HCT116 (cell line): ENCODE measurements around the gene MMP15. TPM values are rescaled to one million over a fixed set of nuclear protein-coding genes. Genes with fewer than 3 reads are reported as not detected.

Experiments used
- ATAC-seq: fragments of 200-7000 bp; cut with Tn5 transposase; 2 replicates; pipeline ENCODE4 v1.9.1; 2020; ENCODE audit warnings: mild to moderate bottlenecking, moderate library complexity
- BruUV-seq: library from RNA; stranded (reverse); fragments of 400-500 nt; replicated peaks from 2 replicates; lab custom pipeline; 2021; lab: Mats Ljungman, UMichigan
- CTCF ChIA-PET: fragments of 300-600 bp; sonication (Branson Sonifier 250); formaldehyde crosslinking; loops from one replicate; lab custom pipeline; 2021; ENCODE audit warnings: antibody characterized with exemption; lab: Charles Lee
- POLR2A ChIA-PET: fragments of 300-600, 350-600 bp; sonication (Branson Sonifier 250); formaldehyde crosslinking; loops from one replicate; lab custom pipeline; 2021; ENCODE audit warnings: antibody characterized with exemption; lab: Charles Lee
- RAD21 ChIA-PET, 2 experiments: fragments of 300-600 bp; sonication (Branson Sonifier 250); formaldehyde crosslinking; loops; one replicate each; lab custom pipeline; 2023; ENCODE audit warnings: low total read pairs in 2 of 2; ENCODE audit not compliant: uncharacterized antibody in 2 of 2, unreplicated experiment in 2 of 2, low non-redundant PET in 1 of 2; lab: Charles Lee
- DNase-seq: peaks from one replicate; pipeline ENCODE4 v3.0.0-alpha.2; 2010; ENCODE audit warnings: low read depth, low spot score
- H2AFZ ChIP-seq: fragments of 200-600 bp; shearing (Covaris generic), sonication (generic); 2 replicates; pipeline ENCODE4 v1.6.1; 2017; ENCODE audit warnings: low read depth, mixed run types, mixed read lengths, antibody characterized with exemption, low read length; ENCODE audit not compliant: poor library complexity, severe bottlenecking
- H3K27ac ChIP-seq: 2 replicates; pipeline ENCODE4 v1.5.1; 2012; ENCODE audit warnings: low read depth, low read length
- H3K27me3 ChIP-seq: fragments of 200-600 bp; sonication (generic); 2 replicates; pipeline ENCODE4 v1.6.1; 2016; ENCODE audit warnings: mixed run types, low read length, mixed read lengths; ENCODE audit not compliant: insufficient read depth
- H3K36me3 ChIP-seq, 2 experiments: fragments of 200-500 bp in 1 of 2; fragments of 200-600 bp in 1 of 2; sonication (Bioruptor generic) in 1 of 2; sonication (generic) in 1 of 2; 2 replicates each; pipeline versions ENCODE4 v1.5.1 to v1.6.1; 2014 to 2016; ENCODE audit warnings: low read length in 2 of 2, inconsistent platforms in 1 of 2, mixed read lengths in 1 of 2, mixed run types in 1 of 2; ENCODE audit not compliant: insufficient read depth in 2 of 2, control insufficient read depth in 1 of 2
- H3K4me1 ChIP-seq, 2 experiments: fragments of 200-600 bp in 1 of 2; sonication (generic) in 1 of 2; 2 replicates each; pipeline versions ENCODE4 v1.5.1 to v1.6.1; 2012 to 2017; ENCODE audit warnings: low read length in 2 of 2, inconsistent platforms in 1 of 2, mild to moderate bottlenecking in 1 of 2, mixed read lengths in 1 of 2, mixed run types in 1 of 2, moderate library complexity in 1 of 2; ENCODE audit not compliant: insufficient read depth in 2 of 2, control insufficient read depth in 1 of 2
- H3K4me2 ChIP-seq: fragments of 200-600 bp; sonication (generic); 2 replicates; pipeline ENCODE4 v1.6.1; 2017; ENCODE audit warnings: mixed run types, low read length, mixed read lengths
- H3K4me3 ChIP-seq, 2 experiments: fragments of 200-600 bp in 1 of 2; sonication (generic) in 1 of 2; replicated peaks in 1 of 2; 2 replicates each; pipeline ENCODE4 v1.5.1; 2011 to 2016; ENCODE audit warnings: low read length in 2 of 2, control low read depth in 1 of 2, low read depth in 1 of 2, mild to moderate bottlenecking in 1 of 2, mixed read lengths in 1 of 2, mixed run types in 1 of 2
- H3K79me2 ChIP-seq: fragments of 200-600 bp; sonication (generic); 2 replicates; pipeline ENCODE4 v1.6.1; 2017; ENCODE audit warnings: mild to moderate bottlenecking, mixed run types, low read length, moderate library complexity, mixed read lengths; ENCODE audit not compliant: insufficient read depth
- H3K9ac ChIP-seq: fragments of 200-600 bp; sonication (generic); 2 replicates; pipeline ENCODE4 v1.6.1; 2016; ENCODE audit warnings: low read length, mixed read lengths
- H3K9me2 ChIP-seq: fragments of 200-600 bp; sonication (generic), shearing (Covaris generic); 2 replicates; pipeline ENCODE4 v1.6.1; 2017; ENCODE audit warnings: mixed run types, mild to moderate bottlenecking, moderate library complexity; ENCODE audit not compliant: insufficient read depth
- H3K9me3 ChIP-seq, 2 experiments: fragments of 200-500 bp in 1 of 2; fragments of 200-600 bp in 1 of 2; sonication (Bioruptor generic) in 1 of 2; sonication (generic) in 1 of 2; 2 replicates each; pipeline ENCODE4 v1.6.1; 2014 to 2017; ENCODE audit warnings: low read length in 2 of 2, mixed read lengths in 2 of 2, inconsistent platforms in 1 of 2, low read depth in 1 of 2, mild to moderate bottlenecking in 1 of 2, mixed run types in 1 of 2, moderate library complexity in 1 of 2; ENCODE audit not compliant: control insufficient read depth in 1 of 2, insufficient read depth in 1 of 2
- H4K20me1 ChIP-seq: fragments of 200-600 bp; sonication (generic), shearing (Covaris generic); 2 replicates; pipeline ENCODE4 v1.6.1; 2017; ENCODE audit warnings: mixed run types, mild to moderate bottlenecking, moderate library complexity; ENCODE audit not compliant: insufficient read depth
- CBX3 ChIP-seq: IDR thresholded peaks from 2 replicates; pipeline ENCODE4 v1.6.1; 2012; ENCODE audit warnings: low read depth
- EGR1 ChIP-seq: IDR thresholded peaks from 2 replicates; pipeline ENCODE4 v1.6.1; 2012; ENCODE audit warnings: low read depth
- ELF1 ChIP-seq: IDR thresholded peaks from 2 replicates; pipeline ENCODE4 v1.6.1; 2012; ENCODE audit warnings: low read depth, borderline replicate concordance
- FOSL1 ChIP-seq: IDR thresholded peaks from 2 replicates; pipeline ENCODE4 v1.6.1; 2012; ENCODE audit warnings: low read depth
- RAD21 ChIP-seq: IDR thresholded peaks from 2 replicates; pipeline ENCODE4 v1.6.1; 2012; ENCODE audit warnings: low read depth, mild to moderate bottlenecking
- SIN3A ChIP-seq: IDR thresholded peaks from 2 replicates; pipeline ENCODE4 v1.6.1; 2012; ENCODE audit warnings: low read depth
- SRF ChIP-seq: IDR thresholded peaks from 2 replicates; pipeline ENCODE4 v1.6.1; 2012; ENCODE audit warnings: low read depth
- intact Hi-C: fragments of 100-400 bp; cut with micrococcal nuclease; formaldehyde crosslinking; loops from 2 replicates; pipeline ENCODE4 v1.10.0; 2022
- total RNA-seq: library from RNA; stranded (reverse); gene quantifications from one replicate; pipeline ENCODE4 v1.2.1, GENCODE V29; 2021; ENCODE audit not compliant: unreplicated experiment
- TF ChIP-seq, protein P1 (sequence below), 3 experiments: fragments of 200-600 bp in 1 of 3; sonication (generic) in 1 of 3; IDR thresholded peaks in 2 of 3; conservative IDR thresholded peaks in 1 of 3; 2 replicates each; pipeline ENCODE4 v1.5.1; 2012 to 2017; ENCODE audit warnings: low read depth in 2 of 3, low read length in 2 of 3, antibody characterized with exemption in 1 of 3, borderline replicate concordance in 1 of 3, control low read depth in 1 of 3, mild to moderate bottlenecking in 1 of 3, mixed read lengths in 1 of 3, mixed run types in 1 of 3, moderate library complexity in 1 of 3; ENCODE audit not compliant: insufficient read depth in 1 of 3

MMP15 gene
- total RNA-seq, 1 experiment from 2014 or later, result 38.5 TPM

- ChIA-PET CTCF (no interaction called here), POLR2A (interaction anchor here (1.5 kb wide), 1 partner anchor 11 kb away, joined by 4 read pairs; no protein-coding TSS in a partner anchor), RAD21 (no interaction called here)
- no peak overlapping the region for H2AFZ ChIP-seq
- H3K9me2 ChIP-seq, result no peaks in the 10 kb centered on the region
- intact Hi-C loops, result no loop called here
- TF ChIP-seq, protein P1, sequence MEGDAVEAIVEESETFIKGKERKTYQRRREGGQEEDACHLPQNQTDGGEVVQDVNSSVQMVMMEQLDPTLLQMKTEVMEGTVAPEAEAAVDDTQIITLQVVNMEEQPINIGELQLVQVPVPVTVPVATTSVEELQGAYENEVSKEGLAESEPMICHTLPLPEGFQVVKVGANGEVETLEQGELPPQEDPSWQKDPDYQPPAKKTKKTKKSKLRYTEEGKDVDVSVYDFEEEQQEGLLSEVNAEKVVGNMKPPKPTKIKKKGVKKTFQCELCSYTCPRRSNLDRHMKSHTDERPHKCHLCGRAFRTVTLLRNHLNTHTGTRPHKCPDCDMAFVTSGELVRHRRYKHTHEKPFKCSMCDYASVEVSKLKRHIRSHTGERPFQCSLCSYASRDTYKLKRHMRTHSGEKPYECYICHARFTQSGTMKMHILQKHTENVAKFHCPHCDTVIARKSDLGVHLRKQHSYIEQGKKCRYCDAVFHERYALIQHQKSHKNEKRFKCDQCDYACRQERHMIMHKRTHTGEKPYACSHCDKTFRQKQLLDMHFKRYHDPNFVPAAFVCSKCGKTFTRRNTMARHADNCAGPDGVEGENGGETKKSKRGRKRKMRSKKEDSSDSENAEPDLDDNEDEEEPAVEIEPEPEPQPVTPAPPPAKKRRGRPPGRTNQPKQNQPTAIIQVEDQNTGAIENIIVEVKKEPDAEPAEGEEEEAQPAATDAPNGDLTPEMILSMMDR (IDR thresholded peaks at IDR 0.05 in 2 of 3, conservative IDR thresholded peaks at IDR 0.05 in 1 of 3; ENCODE audit: borderline replicate concordance in 1 of 3, insufficient read depth in 1 of 3, low read depth in 2 of 3, low read length in 2 of 3), result no peak
- TF ChIP-seq EGR1 (no peak), ELF1 (no peak), CBX3 (no peak), RAD21 (no peak), SIN3A (no peak), SRF (no peak), FOSL1 (no peak)
- no peaks in the 10 kb centered on the region for H3K9me3 ChIP-seq
- no peak overlapping the region for H3K4me3 ChIP-seq
- peaks cover 21 to 25% of the 10 kb centered on the region in 2 experiments; a peak in 3 of 4 replicates for H3K36me3 ChIP-seq
- no peak overlapping the region for H3K9ac ChIP-seq
- H4K20me1 ChIP-seq, result no peaks in the 10 kb centered on the region
- peaks cover 0 to 9% of the 10 kb centered on the region in 2 experiments; a peak in 1 of 4 replicates for H3K4me1 ChIP-seq
- H3K4me2 ChIP-seq, result no peak overlapping the region
- BruUV-seq, result no TSS peak
- H3K79me2 ChIP-seq, result no peaks in the 10 kb centered on the region
- DNase-seq (no peak), ATAC-seq (no peak)
- no peak overlapping the region for H3K27ac ChIP-seq
- no peaks in the 10 kb centered on the region for H3K27me3 ChIP-seq
Observed at GRCh38 chr16:58013201-58013956, 12.2 kb upstream of the MMP15 start.
